Measurements from ENCODE around the gene ROPN1. TPM values are rescaled to one million over a fixed set of nuclear protein-coding genes. Genes with fewer than 3 reads are reported as not detected.
"Not testable (repeated sequence)": the region's sequence is repeated elsewhere in the genome, so short reads cannot be mapped to it uniquely, and the experiment has no call there.

ROPN1 gene
- not detected for total RNA-seq

GRCh38 chr3:123991730-123992588 lies at the start of gene ROPN1:
TSS of gene ROPN1 (minus strand) at chr3:123992124. CDS start at chr3:123980481, 11,643 bp downstream.
- DNase-seq (ENCODE audit: low spot score in 2 of 2); H3K36me3 Mint-ChIP-seq; H3K27ac Mint-ChIP-seq; H3K9me3 Mint-ChIP-seq: not testable (repeated sequence)
- ATAC-seq = peak; percentile 94 to 99

DNA sequence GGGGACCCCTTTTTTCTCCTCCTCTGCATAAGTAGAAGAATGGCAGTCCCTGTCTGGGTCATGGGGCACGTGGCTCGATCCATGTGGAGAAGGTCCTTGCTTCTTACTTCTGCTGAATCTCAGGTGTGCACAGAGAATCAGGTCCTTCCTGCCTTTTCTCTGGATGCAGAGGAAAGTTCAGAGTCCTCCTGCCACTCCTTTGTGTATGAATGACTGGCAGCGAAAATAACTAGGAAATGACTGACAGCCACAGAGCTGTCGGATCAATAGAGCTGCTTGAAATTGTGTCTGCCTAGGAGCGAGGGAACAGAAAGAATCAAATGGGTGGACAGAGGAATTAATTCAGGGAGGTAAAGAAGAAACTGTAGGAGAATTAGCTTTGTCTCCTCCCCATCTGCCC lies 49.6 kb upstream of the ROPN1 start:
- no peak for DNase-seq (ENCODE audit: low spot score in 2 of 2)
- Mint-ChIP-seq H3K36me3 (no peaks in the 10 kb centered on the region), H3K9me3 (no peaks in the 10 kb centered on the region), H3K27ac (no peak overlapping the region)
- ATAC-seq = no peak

- H3K36me3 Mint-ChIP-seq = peaks cover 0 to 5% of the 10 kb centered on the region in 2 donors
- H3K27ac Mint-ChIP-seq = no peak overlapping the region
- DNase-seq (ENCODE audit: low spot score in 2 of 2) (no peak), ATAC-seq (no peak)
- peaks cover 0 to 3% of the 10 kb centered on the region in 2 donors for H3K9me3 Mint-ChIP-seq
Measured at GRCh38 chr3:124037326-124037725, 45.4 kb upstream of the ROPN1 start.

DNA sequence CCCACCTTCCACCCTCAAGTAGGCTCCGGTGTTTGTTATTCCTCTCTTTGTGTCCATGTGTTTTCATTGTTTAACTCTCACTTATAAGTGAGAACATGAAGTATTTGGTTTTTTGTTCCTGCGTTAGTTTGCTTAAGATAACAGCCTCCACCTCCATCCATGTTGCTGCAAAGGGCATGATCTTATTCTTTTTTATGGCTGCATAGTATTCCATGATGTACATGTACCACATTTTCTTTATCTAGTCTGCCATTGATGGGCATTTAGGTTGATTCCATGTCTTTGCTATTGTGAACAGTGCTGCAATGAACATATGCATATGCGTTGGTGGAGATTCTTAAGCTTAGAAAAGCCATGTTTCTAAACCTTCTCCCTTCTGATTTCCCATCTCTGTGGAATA lies 44.3 kb upstream of the ROPN1 start:
- H3K27ac Mint-ChIP-seq; H3K9me3 Mint-ChIP-seq; H3K36me3 Mint-ChIP-seq; ATAC-seq; DNase-seq (ENCODE audit: low spot score in 2 of 2): not testable (repeated sequence)

DNA sequence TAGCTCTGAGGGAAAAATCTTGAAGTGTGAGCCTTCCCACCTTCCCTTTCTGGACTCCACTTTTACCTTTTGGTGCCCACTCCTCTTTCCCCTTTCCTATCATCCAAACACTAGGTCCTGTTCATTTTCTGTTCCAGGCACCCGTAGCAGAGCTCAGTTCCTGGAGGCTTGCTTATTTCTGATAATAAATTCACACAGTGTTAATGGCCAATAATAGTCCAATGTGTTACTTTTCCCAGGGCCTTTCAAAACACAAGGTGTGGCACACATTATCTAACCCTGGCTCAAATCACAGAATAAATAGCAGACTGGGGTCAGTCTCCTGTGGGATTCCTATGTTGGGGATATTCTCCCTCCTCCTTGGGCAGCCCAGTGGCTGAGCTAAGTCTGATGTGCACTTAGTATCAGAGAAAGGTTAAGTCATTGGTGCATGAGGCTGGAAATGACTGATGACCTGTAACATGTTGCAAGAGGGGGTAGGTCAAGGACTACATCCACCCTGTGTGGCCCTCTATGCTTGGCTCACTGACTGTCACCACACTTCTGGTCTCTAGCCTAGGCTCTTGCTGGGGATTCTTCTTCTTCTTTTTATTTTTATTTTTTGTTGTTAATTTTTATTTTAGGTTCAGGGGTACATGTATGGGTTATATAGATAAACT lies 43.7 kb upstream of the ROPN1 start:
- H3K36me3 Mint-ChIP-seq = peaks cover 0 to 9% of the 10 kb centered on the region in 2 donors

DNA sequence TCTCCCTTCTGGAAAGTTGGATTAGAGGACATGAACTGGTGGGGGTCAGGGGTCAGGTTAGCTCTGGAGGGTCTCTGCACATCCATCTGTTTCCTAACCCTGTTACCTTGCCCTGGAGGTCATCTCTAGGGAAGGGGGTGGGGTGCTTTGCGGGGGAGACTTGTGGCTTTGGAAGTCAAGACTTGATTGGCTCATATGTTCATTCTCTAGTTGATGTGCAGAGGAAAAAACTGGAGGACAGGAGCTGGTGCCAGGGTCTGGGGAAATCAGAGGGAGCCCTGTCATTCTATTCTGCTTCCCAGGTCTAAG lies 42.9 kb upstream of the ROPN1 start:
- Mint-ChIP-seq H3K9me3 (peaks cover 0 to 3% of the 10 kb centered on the region in 2 donors), H3K27ac (no peak overlapping the region)
- DNase-seq (ENCODE audit: low spot score in 2 of 2) = no peak

More for the DNA sequence above, 43.7 kb upstream of the ROPN1 start:
- Mint-ChIP-seq H3K9me3 (peaks cover 0 to 3% of the 10 kb centered on the region in 2 donors), H3K27ac (no peak overlapping the region)
- DNase-seq (ENCODE audit: low spot score in 2 of 2) (no peak), ATAC-seq (no peak)

GRCh38 chr3:124034016-124034843 lies 42.3 kb upstream of the ROPN1 start:
- DNase-seq (ENCODE audit: low spot score in 2 of 2) = peak in 1 of 2 donors; percentile 31
- peak; percentile 27 to 65 for ATAC-seq
- Mint-ChIP-seq H3K9me3 (peaks cover 0 to 3% of the 10 kb centered on the region in 2 donors), H3K27ac (no peak overlapping the region), H3K36me3 (peaks cover 0 to 9% of the 10 kb centered on the region in 2 donors)

More for the DNA sequence above, 42.9 kb upstream of the ROPN1 start:
- no peak for ATAC-seq
- H3K36me3 Mint-ChIP-seq = peaks cover 0 to 9% of the 10 kb centered on the region in 2 donors

DNA sequence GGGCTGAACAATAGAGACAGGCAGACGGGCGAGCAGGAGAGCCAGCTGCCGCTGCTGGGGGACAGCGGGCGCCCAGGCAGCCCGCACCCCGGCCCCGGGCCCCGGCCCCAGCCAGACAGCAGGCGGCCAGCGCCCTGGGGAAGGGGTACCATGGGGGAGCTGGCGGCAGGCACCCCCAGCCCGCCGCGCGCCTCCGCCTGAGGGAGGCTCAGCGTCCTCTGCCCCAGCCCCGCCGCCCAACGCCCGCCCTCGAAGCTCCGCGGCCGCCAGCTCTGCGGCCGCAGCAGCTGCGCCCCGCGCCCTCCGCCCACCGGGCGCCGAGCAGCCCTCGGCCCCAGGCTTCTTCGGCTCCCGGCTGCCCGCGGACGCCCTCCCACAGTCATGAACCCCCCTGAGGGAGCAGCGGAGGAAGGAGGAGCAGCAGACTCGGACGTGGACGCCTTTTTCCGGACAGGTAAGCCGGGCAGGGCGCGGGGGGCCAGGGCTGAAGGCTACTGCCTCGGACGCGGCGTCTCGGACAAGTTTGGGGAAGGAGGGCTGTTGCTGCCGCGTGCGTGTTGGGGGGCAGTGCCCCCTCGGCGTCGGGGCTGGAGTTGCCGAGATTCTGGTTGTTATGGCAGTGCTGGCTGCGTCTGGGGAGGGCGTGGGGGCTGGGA lies 41.6 kb upstream of the ROPN1 start, which contains the start of gene KALRN:
TSS of gene KALRN (plus strand) at position 10 of the 656 bp plus-strand sequence.
- peak in 1 of 2 donors; percentile 14 for DNase-seq (ENCODE audit: low spot score in 2 of 2)
- Mint-ChIP-seq H3K27ac (no peak within 1 kb of the TSS), H3K36me3 (peaks cover 0 to 9% of the 10 kb centered on the region in 2 donors), H3K9me3 (peaks cover 0 to 3% of the 10 kb centered on the region in 2 donors)
- ATAC-seq = peak; percentile 30 to 55

GRCh38 chr3:124032881-124033359 lies 41.0 kb upstream of the ROPN1 start:
- Mint-ChIP-seq H3K27ac (no peak overlapping the region), H3K9me3 (peaks cover 0 to 3% of the 10 kb centered on the region in 2 donors), H3K36me3 (peaks cover 0 to 9% of the 10 kb centered on the region in 2 donors)
- DNase-seq (ENCODE audit: low spot score in 2 of 2) (peak; percentile 55 to 75), ATAC-seq (peak; percentile 87 to 89)

- Mint-ChIP-seq H3K36me3 (peaks cover 0 to 9% of the 10 kb centered on the region in 2 donors), H3K27ac (no peak overlapping the region), H3K9me3 (peaks cover 0 to 3% of the 10 kb centered on the region in 2 donors)
- ATAC-seq = no peak
- DNase-seq (ENCODE audit: low spot score in 2 of 2) = no peak
Measured at GRCh38 chr3:124032311-124032880, 40.5 kb upstream of the ROPN1 start.

GRCh38 chr3:124026516-124026915 lies 34.6 kb upstream of the ROPN1 start:
- ATAC-seq = no peak
- Mint-ChIP-seq H3K9me3 (no peaks in the 10 kb centered on the region), H3K36me3 (peaks cover 0 to 4% of the 10 kb centered on the region in 2 donors), H3K27ac (no peak overlapping the region)
- DNase-seq (ENCODE audit: low spot score in 2 of 2) = no peak

- not testable (repeated sequence) for H3K27ac Mint-ChIP-seq; ATAC-seq; DNase-seq (ENCODE audit: low spot score in 2 of 2); H3K36me3 Mint-ChIP-seq; H3K9me3 Mint-ChIP-seq
Measured at GRCh38 chr3:124023531-124023930, 31.6 kb upstream of the ROPN1 start.

GRCh38 chr3:124019291-124019690 lies 27.4 kb upstream of the ROPN1 start:
- ATAC-seq (no peak), DNase-seq (ENCODE audit: low spot score in 2 of 2) (no peak)
- Mint-ChIP-seq H3K36me3 (no peaks in the 10 kb centered on the region), H3K9me3 (no peaks in the 10 kb centered on the region), H3K27ac (no peak overlapping the region)

- not testable (repeated sequence) for H3K36me3 Mint-ChIP-seq; ATAC-seq; H3K9me3 Mint-ChIP-seq; DNase-seq (ENCODE audit: low spot score in 2 of 2); H3K27ac Mint-ChIP-seq
Measured at GRCh38 chr3:124017502-124017901, 25.6 kb upstream of the ROPN1 start.

DNA sequence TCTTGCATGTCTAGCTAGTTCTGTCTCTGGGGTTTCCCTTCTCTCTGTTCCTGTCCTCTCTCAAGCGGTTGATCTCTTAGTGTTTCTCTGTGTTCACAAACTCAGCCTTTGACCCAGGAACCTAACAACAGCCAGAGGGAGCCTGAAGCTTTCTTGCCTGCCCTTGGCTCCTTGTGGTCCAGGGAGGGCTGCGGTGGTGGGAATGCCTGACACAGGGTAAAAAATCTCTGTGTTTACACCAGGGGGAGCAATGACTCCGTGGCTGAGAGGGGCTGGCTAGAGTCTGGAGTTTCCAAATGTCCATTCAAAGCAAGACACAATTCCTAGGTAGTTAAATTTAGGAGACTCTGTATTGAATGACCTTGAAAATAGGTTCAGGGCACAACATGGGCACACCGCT lies 24.6 kb upstream of the ROPN1 start:
- H3K36me3 Mint-ChIP-seq; ATAC-seq; DNase-seq (ENCODE audit: low spot score in 2 of 2); H3K9me3 Mint-ChIP-seq: not testable (repeated sequence)
- peak overlapping the region in 1 of 2 donors; percentile 45 for H3K27ac Mint-ChIP-seq
